OCI-LY1 (cell line): ENCODE measurements around the gene C1orf52.

Experiments used
- H2AFZ ChIP-seq: fragments of 200-600 bp; sonication (generic), shearing (Covaris generic); 2 replicates; pipeline ENCODE4 v1.6.0; 2014; ENCODE audit warnings: antibody characterized with exemption, mild to moderate bottlenecking, low read length
- H3F3A ChIP-seq: fragments of 200-600 bp; sonication (generic), shearing (Covaris generic); 2 replicates; pipeline ENCODE4 v1.6.0; 2014; ENCODE audit warnings: mild to moderate bottlenecking, antibody characterized with exemption, low read length, moderate library complexity; ENCODE audit not compliant: insufficient read depth
- H3K27ac ChIP-seq: fragments of 200-600 bp; sonication (generic); 2 replicates; pipeline ENCODE4 v1.5.1; 2014; ENCODE audit warnings: low read length, mixed run types, mild to moderate bottlenecking, low read depth; ENCODE audit not compliant: poor library complexity, severe bottlenecking
- H3K27me3 ChIP-seq: fragments of 200-600 bp; sonication (generic); 2 replicates; pipeline ENCODE4 v1.6.0; 2014; ENCODE audit warnings: antibody characterized with exemption, mild to moderate bottlenecking, low read length, moderate library complexity; ENCODE audit not compliant: insufficient read depth
- H3K36me3 ChIP-seq: fragments of 200-600 bp; sonication (generic); 2 replicates; pipeline ENCODE4 v1.6.1; 2014; ENCODE audit warnings: mild to moderate bottlenecking, antibody characterized with exemption, low read length, moderate library complexity, mixed read lengths; ENCODE audit not compliant: insufficient read depth
- H3K4me1 ChIP-seq: fragments of 200-600 bp; sonication (generic); 2 replicates; pipeline ENCODE4 v1.5.1; 2014; ENCODE audit warnings: mild to moderate bottlenecking, low read length, moderate library complexity; ENCODE audit not compliant: insufficient read depth, severe bottlenecking
- H3K4me2 ChIP-seq: fragments of 200-600 bp; sonication (generic), shearing (Covaris generic); 2 replicates; pipeline ENCODE4 v1.6.1; 2014; ENCODE audit warnings: low read length
- H3K4me3 ChIP-seq: fragments of 200-600 bp; sonication (generic); 2 replicates; pipeline ENCODE4 v1.5.1; 2014; ENCODE audit warnings: low read length, low read depth, mild to moderate bottlenecking, mixed read lengths; ENCODE audit not compliant: poor library complexity, severe bottlenecking
- H3K79me2 ChIP-seq: fragments of 200-600 bp; shearing (Covaris generic); 2 replicates; pipeline ENCODE4 v1.6.1; 2016; ENCODE audit warnings: mixed run types, low read length, mixed read lengths; ENCODE audit not compliant: insufficient read depth
- H3K9ac ChIP-seq: fragments of 200-600 bp; sonication (generic), shearing (Covaris generic); 2 replicates; pipeline ENCODE4 v1.6.1; 2014; ENCODE audit warnings: mild to moderate bottlenecking, low read length, mixed read lengths
- H3K9me2 ChIP-seq: fragments of 200-600 bp; sonication (generic), shearing (Covaris generic); 2 replicates; pipeline ENCODE4 v1.6.1; 2014; ENCODE audit warnings: low read depth, mild to moderate bottlenecking, low read length, mixed read lengths
- H3K9me3 ChIP-seq: fragments of 200-600 bp; shearing (Covaris generic); 2 replicates; pipeline ENCODE4 v1.6.1; 2014; ENCODE audit warnings: low read length, mixed read lengths
- H4K20me1 ChIP-seq: fragments of 200-600 bp; sonication (generic), shearing (Covaris generic); 2 replicates; pipeline ENCODE4 v1.6.0; 2016; ENCODE audit warnings: mild to moderate bottlenecking, low read length; ENCODE audit not compliant: insufficient read depth
- EZH2 ChIP-seq: fragments of 200-600 bp; sonication (generic), shearing (Covaris generic); IDR thresholded peaks from 2 replicates; pipeline ENCODE4 v1.8.0; 2017; ENCODE audit warnings: borderline replicate concordance, mixed run types, mild to moderate bottlenecking, antibody characterized with exemption, low read length, moderate library complexity, mixed read lengths
- TF ChIP-seq, protein P1 (sequence below): fragments of 200-600 bp; sonication (generic), shearing (Covaris generic); IDR thresholded peaks from 2 replicates; pipeline ENCODE4 v1.5.1; 2017; ENCODE audit warnings: mild to moderate bottlenecking, antibody characterized with exemption, low read length, moderate library complexity, mixed read lengths

C1orf52 gene

DNA sequence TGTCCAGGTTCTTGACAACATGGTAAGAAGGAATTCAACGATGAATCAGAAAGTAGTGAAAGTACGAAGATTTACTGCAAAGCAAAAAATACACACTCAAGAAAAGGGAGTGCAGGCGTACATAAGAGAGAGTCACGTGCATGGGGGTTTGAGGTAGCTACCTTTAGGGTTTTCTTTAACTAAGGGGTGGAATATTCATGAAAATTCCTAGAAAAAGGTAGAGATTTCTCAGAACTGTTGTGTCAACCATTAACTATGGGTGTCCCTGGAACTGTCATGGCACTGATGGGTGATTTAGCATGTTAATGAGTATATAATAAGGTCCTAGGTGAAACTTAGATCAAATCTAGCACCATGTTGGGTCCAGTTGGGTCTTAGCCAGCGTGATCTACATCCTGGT, 36.1 kb downstream of the C1orf52 start:
- H3K4me3 ChIP-seq: no peak overlapping the region
- H3K9me2 ChIP-seq: no peaks in the 10 kb centered on the region
- no peaks in the 10 kb centered on the region for H3K36me3 ChIP-seq
- no peaks in the 10 kb centered on the region for H4K20me1 ChIP-seq
- H3K9me3 ChIP-seq: no peaks in the 10 kb centered on the region
- no peaks in the 10 kb centered on the region for H3K27me3 ChIP-seq
- H3K4me2 ChIP-seq: no peak overlapping the region
- no peak for TF ChIP-seq EZH2
- TF ChIP-seq, protein P1, sequence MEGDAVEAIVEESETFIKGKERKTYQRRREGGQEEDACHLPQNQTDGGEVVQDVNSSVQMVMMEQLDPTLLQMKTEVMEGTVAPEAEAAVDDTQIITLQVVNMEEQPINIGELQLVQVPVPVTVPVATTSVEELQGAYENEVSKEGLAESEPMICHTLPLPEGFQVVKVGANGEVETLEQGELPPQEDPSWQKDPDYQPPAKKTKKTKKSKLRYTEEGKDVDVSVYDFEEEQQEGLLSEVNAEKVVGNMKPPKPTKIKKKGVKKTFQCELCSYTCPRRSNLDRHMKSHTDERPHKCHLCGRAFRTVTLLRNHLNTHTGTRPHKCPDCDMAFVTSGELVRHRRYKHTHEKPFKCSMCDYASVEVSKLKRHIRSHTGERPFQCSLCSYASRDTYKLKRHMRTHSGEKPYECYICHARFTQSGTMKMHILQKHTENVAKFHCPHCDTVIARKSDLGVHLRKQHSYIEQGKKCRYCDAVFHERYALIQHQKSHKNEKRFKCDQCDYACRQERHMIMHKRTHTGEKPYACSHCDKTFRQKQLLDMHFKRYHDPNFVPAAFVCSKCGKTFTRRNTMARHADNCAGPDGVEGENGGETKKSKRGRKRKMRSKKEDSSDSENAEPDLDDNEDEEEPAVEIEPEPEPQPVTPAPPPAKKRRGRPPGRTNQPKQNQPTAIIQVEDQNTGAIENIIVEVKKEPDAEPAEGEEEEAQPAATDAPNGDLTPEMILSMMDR: no peak
- H3K79me2 ChIP-seq: no peaks in the 10 kb centered on the region
- no peak overlapping the region for H3K27ac ChIP-seq
- no peak overlapping the region for H2AFZ ChIP-seq
- no peak overlapping the region for H3K9ac ChIP-seq
- no peaks in the 10 kb centered on the region for H3F3A ChIP-seq
- H3K4me1 ChIP-seq: no peaks in the 10 kb centered on the region

DNA sequence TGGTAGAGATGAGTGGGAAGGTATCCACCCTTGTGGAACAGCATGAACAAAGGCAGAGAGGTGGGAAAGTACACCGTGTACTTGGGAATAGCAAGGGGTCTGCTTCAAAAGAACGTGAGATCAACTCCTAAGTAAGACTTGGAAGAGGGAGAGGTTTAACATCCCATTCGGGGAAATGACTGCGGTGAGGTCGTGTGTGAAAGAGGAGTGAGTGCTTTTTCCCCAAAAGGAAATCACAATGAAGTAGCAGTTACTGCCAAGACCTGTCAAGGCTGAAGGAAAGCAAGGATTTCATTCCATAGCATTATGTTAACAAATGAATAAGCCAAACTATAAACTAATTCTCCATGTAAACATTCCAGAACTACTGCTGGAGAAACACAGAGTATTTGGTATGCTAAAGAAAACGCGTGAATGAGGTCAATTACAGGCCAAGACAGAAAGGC, 38.7 kb downstream of the C1orf52 start:
- Histone ChIP-seq H3K79me2 (no peaks in the 10 kb centered on the region), H3K9me2 (no peaks in the 10 kb centered on the region), H3K27ac (no peak overlapping the region), H4K20me1 (no peaks in the 10 kb centered on the region), H3K27me3 (no peaks in the 10 kb centered on the region), H3F3A (no peaks in the 10 kb centered on the region), H3K4me2 (no peak overlapping the region), H3K9ac (no peak overlapping the region), H2AFZ (no peak overlapping the region), H3K36me3 (no peaks in the 10 kb centered on the region), H3K4me3 (no peak overlapping the region), H3K9me3 (no peaks in the 10 kb centered on the region), H3K4me1 (no peaks in the 10 kb centered on the region)
- TF ChIP-seq, protein P1: no peak
- TF ChIP-seq EZH2: no peak

DNA sequence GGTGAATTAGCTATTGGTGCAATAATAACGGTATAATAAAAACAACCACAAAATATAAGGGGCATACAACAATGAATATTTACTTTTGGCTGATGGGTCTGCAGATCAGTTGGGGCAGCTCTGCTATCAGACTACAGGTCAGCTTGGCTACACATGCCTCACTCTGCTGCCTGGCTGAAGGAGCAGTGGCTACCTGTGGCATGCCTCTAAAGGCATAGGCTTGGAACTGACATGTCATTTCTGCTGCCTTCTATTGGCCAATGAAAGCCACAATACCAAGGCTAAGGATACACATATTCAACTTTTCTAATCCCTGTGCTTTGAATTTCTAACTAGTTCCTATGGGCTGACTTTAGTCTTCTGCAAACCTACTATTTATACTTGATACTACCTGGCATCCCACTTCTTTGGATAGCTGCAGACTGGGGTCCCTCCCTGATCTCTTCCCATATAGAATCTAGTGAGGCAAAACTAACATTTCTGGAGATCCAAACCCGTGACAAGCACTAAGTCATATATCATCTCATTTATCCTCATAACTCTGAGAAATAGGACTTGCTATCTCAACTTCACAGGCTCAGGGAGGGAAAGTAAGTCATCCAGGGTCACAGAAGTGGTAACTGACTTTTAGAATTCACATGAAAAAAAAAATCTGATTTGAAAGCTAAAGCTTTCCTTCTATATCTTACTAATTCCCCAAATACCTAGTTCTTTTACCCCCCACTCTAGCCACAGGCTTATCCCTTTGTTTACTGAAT, 39.4 kb downstream of the C1orf52 start:
- H3K36me3 ChIP-seq: no peaks in the 10 kb centered on the region
- no peaks in the 10 kb centered on the region for H3K79me2 ChIP-seq
- no peak overlapping the region for H3K4me3 ChIP-seq
- TF ChIP-seq EZH2: no peak
- H4K20me1 ChIP-seq: no peaks in the 10 kb centered on the region
- H3F3A ChIP-seq: no peaks in the 10 kb centered on the region
- no peak overlapping the region for H3K27ac ChIP-seq
- H3K27me3 ChIP-seq: no peaks in the 10 kb centered on the region
- H3K9ac ChIP-seq: no peak overlapping the region
- H3K4me2 ChIP-seq: no peak overlapping the region
- no peaks in the 10 kb centered on the region for H3K4me1 ChIP-seq
- H2AFZ ChIP-seq: no peak overlapping the region
- H3K9me3 ChIP-seq: no peaks in the 10 kb centered on the region
- H3K9me2 ChIP-seq: no peaks in the 10 kb centered on the region

DNA sequence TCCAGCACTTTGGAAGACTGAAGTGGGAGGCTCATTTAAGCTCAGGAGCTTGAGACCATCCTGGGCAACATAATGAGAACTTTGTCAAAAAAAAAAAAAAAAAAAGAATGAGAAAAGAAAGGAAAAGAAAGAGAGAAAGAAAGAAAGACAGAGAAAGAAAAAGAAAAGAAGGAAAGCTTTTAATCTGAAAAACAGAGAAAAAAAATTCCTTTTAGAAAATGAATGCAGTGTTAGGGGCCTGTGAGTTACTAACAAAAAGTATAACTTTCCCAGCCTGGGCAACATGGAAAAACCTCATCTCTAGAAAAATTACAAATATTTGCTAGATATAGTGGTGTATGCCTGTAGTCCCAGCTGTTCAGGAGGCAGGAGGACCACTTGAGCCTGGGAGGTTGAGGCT, 42.8 kb downstream of the C1orf52 start:
- Histone ChIP-seq H3K4me2 (no peak overlapping the region), H3K9me2 (no peaks in the 10 kb centered on the region), H3K4me1 (no peaks in the 10 kb centered on the region), H3F3A (no peaks in the 10 kb centered on the region), H3K79me2 (no peaks in the 10 kb centered on the region), H3K9me3 (no peaks in the 10 kb centered on the region), H3K36me3 (no peaks in the 10 kb centered on the region), H4K20me1 (no peaks in the 10 kb centered on the region), H3K4me3 (no peak overlapping the region), H2AFZ (no peak overlapping the region), H3K27ac (no peak overlapping the region), H3K27me3 (no peaks in the 10 kb centered on the region), H3K9ac (no peak overlapping the region)
- TF ChIP-seq, protein P1: no peak
- no peak for TF ChIP-seq EZH2
